Muscle layer of duodenum (tissue), 2 donors: ENCODE data around the gene ZNF646.
A peak's percentile ranks its signal among the peaks of the same experiment; 100 is the strongest.

Experiments
- H3K27ac ChIP-seq: one replicate; pipeline ENCODE4 v1.7.0; 2013; ENCODE audit warnings: mild to moderate bottlenecking, low read length
- H3K27me3 ChIP-seq: one replicate; pipeline ENCODE4 v1.7.0; 2013; ENCODE audit warnings: low read depth, mild to moderate bottlenecking, control low read depth, low read length
- H3K36me3 ChIP-seq, 2 donors: one replicate each; pipeline ENCODE4 v1.7.0; 2013; ENCODE audit warnings: low read length in 2 of 2, control low read depth in 1 of 2, mild to moderate bottlenecking in 1 of 2; ENCODE audit not compliant: insufficient read depth in 2 of 2, control insufficient read depth in 1 of 2
- H3K4me1 ChIP-seq, 2 donors: one replicate each; pipeline ENCODE4 v1.7.0; 2013; ENCODE audit warnings: low read length in 2 of 2, mild to moderate bottlenecking in 2 of 2, control low read depth in 1 of 2, moderate library complexity in 1 of 2; ENCODE audit not compliant: insufficient read depth in 2 of 2, control insufficient read depth in 1 of 2
- H3K4me3 ChIP-seq, 2 donors: one replicate each; pipeline ENCODE4 v1.7.0; 2013; ENCODE audit warnings: low read length in 2 of 2, low read depth in 1 of 2, mild to moderate bottlenecking in 1 of 2
- H3K9me3 ChIP-seq, 2 donors: one replicate each; pipeline ENCODE4 v1.7.0; 2013; ENCODE audit warnings: low read length in 2 of 2, control low read depth in 1 of 2, mild to moderate bottlenecking in 1 of 2; ENCODE audit not compliant: control insufficient read depth in 1 of 2
- donor health status: healthy.

ZNF646 gene

DNA sequence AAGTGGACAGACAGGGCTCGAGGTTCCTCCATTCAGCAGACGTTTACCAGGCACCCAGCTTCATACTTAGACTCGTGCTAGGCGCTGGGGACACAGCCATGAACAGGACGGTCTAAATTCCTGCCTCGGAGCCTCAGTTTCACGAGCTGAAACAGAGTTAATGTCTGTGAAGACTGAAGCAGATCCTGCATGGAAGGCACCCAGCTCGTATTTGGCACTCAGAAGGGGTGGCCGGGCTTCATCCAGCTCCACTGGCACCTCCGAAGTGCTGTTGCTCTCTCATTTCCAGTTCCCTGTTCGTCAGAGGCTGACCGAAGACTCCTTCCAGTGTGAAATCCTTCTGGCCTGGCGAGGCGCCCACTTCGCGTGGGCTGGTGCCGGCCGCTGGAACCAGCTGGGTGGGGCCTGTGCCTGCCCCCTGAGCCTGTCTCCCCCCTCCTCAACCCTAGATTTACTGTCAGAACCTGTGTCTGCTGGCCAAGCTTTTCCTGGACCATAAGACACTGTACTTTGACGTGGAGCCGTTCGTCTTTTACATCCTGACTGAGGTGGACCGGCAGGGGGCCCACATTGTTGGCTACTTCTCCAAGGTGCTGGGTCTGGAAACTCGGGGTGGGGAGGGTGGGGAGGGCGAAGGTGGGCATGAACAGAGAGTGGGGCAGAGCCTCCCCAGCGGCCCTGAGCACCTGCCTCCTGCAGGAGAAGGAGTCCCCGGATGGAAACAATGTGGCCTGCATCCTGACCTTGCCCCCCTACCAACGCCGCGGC is 55.5 kb downstream of the ZNF646 start:
- H3K4me1 ChIP-seq, result peaks cover 5 to 6% of the 10 kb centered on the region in 2 donors
- no peaks in the 10 kb centered on the region for H3K9me3 ChIP-seq
- H3K27me3 ChIP-seq, result no peaks in the 10 kb centered on the region
- peaks cover 26 to 42% of the 10 kb centered on the region in 2 donors for H3K36me3 ChIP-seq
- H3K4me3 ChIP-seq, result no peak overlapping the region
- peak overlapping the region; percentile 94 for H3K27ac ChIP-seq

DNA sequence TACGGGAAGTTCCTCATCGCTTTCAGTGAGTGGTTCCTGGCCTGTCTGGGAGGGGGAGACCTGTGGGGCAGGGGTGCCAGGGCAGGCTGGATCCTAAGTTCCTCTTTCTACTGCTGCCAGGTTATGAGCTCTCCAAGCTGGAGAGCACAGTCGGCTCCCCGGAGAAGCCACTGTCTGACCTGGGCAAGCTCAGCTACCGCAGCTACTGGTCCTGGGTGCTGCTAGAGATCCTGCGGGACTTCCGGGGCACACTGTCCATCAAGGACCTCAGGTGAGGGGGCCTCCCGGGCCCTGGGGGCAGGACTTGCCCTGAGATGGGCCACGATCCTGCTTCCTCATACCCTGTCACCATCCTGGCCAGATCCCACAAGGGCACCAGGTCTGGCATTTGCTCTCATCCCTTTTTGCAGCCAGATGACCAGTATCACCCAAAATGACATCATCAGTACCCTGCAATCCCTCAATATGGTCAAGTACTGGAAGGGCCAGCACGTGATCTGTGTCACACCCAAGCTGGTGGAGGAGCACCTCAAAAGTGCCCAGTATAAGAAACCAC is 56.2 kb downstream of the ZNF646 start:
- no peak overlapping the region for H3K4me3 ChIP-seq
- no peaks in the 10 kb centered on the region for H3K9me3 ChIP-seq
- H3K36me3 ChIP-seq, result peaks cover 26 to 42% of the 10 kb centered on the region in 2 donors
- peak overlapping the region; percentile 94 for H3K27ac ChIP-seq
- H3K4me1 ChIP-seq, result peaks cover 6 to 7% of the 10 kb centered on the region in 2 donors
- H3K27me3 ChIP-seq, result no peaks in the 10 kb centered on the region

DNA sequence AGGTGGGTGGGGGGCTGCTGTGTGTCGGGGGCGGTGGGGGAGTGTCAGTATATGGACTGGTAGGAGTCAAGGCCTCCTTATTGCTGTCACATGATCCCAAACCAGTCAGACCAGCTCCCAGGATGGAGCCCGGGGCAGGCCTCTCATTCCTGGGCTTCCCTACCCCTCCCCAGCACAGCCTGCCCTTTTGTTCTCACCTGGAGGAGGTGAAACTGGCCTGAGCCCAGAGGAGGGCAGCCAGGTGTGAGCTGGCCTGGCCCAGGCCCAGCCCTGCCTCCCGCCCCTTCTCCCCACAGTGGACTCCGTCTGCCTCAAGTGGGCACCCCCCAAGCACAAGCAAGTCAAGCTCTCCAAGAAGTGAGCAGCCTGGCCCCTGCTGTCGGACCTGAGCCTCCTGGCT is 56.7 kb downstream of the ZNF646 start:
- Histone ChIP-seq H3K4me3 (no peak overlapping the region), H3K27ac (peak overlapping the region; percentile 94)

DNA sequence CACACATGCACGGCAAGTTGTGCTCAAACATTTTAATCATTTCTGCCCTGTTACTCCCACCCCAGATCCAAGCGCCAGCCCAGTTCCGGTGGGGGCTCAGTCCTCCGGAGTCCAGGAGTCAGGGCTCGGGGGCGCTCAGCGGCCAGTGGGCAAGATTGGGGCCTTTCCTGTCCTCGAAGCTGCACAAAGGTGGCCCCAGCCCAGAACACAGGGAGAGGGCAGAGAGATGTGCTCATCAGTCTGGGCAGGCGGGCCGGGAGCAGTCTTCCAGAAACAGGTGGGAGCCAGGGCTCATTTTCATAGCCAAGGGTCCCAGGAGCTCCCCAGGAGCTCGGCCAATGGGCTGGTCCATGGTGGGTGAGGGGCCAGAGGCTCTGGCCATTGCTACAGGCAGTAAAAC is 57.2 kb downstream of the ZNF646 start:
- H3K27ac ChIP-seq, result peak overlapping the region; percentile 77
- peaks cover 26 to 38% of the 10 kb centered on the region in 2 donors for H3K36me3 ChIP-seq
- no peaks in the 10 kb centered on the region for H3K9me3 ChIP-seq
- H3K4me3 ChIP-seq, result no peak overlapping the region
- H3K27me3 ChIP-seq, result no peaks in the 10 kb centered on the region
- H3K4me1 ChIP-seq, result peaks cover 6 to 7% of the 10 kb centered on the region in 2 donors

More for the DNA sequence above, 56.7 kb downstream of the ZNF646 start:
- H3K9me3 ChIP-seq, result no peaks in the 10 kb centered on the region
- H3K27me3 ChIP-seq, result no peaks in the 10 kb centered on the region
- peaks cover 6 to 7% of the 10 kb centered on the region in 2 donors for H3K4me1 ChIP-seq
- peaks cover 26 to 39% of the 10 kb centered on the region in 2 donors for H3K36me3 ChIP-seq

DNA sequence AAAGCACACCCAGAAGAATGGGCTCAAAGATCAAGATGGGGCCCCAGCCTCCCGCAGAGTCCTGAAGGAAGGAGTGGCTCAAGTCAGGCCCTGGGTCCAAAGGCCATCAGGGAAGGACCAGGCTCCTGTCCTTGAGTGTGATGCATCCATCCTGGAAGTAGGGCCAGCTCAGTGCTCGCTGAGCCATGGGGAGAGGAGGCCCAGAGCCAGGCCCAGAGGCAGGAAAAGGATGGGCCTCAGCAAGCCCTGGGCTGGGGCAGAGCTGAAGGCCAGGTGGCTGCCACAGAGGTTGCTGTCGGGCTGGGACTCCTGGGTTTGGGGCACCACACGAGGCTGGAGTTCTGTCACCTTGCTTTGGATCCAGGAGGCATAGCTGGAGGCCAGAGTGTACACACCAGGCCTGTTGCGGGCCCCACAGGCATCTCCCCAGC is 57.6 kb downstream of the ZNF646 start:
- Histone ChIP-seq H3K36me3 (peaks cover 26 to 36% of the 10 kb centered on the region in 2 donors), H3K4me3 (no peak overlapping the region), H3K27ac (peak overlapping the region; percentile 77), H3K4me1 (peaks cover 6 to 7% of the 10 kb centered on the region in 2 donors), H3K27me3 (no peaks in the 10 kb centered on the region), H3K9me3 (no peaks in the 10 kb centered on the region)

DNA sequence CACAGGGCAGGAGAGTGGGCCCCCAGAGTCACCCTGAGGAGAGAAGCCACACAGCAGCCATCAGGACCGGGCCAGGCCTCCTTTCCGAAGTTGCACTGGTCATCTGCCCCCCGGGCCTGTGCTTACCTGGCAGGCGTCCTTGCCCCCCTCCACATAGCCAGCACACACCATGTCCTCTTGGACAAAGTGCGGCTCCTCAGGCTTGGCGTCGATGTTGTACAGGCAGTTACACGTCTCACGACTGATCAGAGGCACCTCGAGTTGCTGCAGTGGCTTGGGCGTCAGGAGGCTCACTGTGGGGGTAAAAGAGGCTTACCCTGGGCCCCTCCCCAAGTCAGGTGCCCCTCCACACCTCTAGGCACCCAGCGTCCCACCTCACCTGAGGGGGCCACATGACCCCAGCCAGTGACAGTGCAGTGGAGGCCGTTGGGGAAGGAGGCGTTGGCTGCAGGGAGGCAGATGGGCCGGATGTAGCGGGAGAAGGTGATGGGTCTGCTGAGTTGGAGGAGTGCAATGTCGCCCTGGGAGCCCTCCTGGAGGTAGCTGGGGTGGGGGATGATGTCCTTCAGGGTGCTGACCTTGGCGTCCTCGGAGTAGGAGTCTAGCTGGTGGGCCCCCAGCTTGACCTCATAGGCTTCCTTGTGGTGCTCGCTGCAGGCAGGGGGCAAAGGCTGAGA is 58.2 kb downstream of the ZNF646 start:
- no peak overlapping the region for H3K4me3 ChIP-seq
- H3K9me3 ChIP-seq, result no peaks in the 10 kb centered on the region
- H3K27ac ChIP-seq, result peak overlapping the region; percentile 77
- H3K36me3 ChIP-seq, result peaks cover 20 to 30% of the 10 kb centered on the region in 2 donors
- no peaks in the 10 kb centered on the region for H3K27me3 ChIP-seq
- peaks cover 6 to 7% of the 10 kb centered on the region in 2 donors for H3K4me1 ChIP-seq

DNA sequence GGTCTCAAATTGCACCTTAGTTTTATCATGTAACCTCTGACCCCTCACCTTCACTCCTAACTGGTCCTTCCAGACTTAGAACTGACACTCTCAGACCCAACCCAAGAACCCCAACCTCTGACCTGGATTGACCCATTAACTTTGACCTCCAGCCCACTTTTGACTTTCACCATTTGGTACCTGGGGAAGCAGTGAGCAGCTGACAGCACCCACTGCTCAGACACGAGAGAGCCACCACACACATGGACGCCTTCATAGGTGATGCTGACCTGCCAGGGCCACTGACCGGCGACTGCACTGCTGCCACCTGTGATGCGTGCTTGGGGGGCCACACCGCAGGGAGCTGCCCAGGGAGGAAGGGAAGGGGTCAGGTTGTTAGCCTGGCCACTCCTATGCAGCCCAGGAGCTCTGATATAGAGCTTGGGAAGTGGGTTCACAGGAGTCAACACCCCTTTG is 58.9 kb downstream of the ZNF646 start:
- Histone ChIP-seq H3K4me1 (peaks cover 6 to 7% of the 10 kb centered on the region in 2 donors), H3K36me3 (peaks cover 15 to 24% of the 10 kb centered on the region in 2 donors), H3K27ac (peak overlapping the region; percentile 90), H3K4me3 (peak overlapping the region in 1 of 2 donors; percentile 70), H3K27me3 (no peaks in the 10 kb centered on the region), H3K9me3 (no peaks in the 10 kb centered on the region)
